Measurements from ENCODE around the gene CALHM2. TPM values are rescaled to one million over a fixed set of nuclear protein-coding genes. Genes with fewer than 3 reads are reported as not detected.

The CALHM2 gene
- total RNA-seq: 10 to 100 TPM in 1 of 2 donors, 1 to 10 TPM in 1; 6.2 to 13.5 TPM
- polyA plus RNA-seq (ENCODE audit: insufficient read length in 2 of 2): 10 to 100 TPM in 1 of 2 donors, 1 to 10 TPM in 1; 9.3 to 11.1 TPM
- long read RNA-seq, donor 1, partial matches to known transcripts: 0 of 3 reads
- long read RNA-seq, donor 1, other reads (novel, unspliced or antisense): 0 of 3 reads
- long read RNA-seq, donor 2, partial matches to known transcripts: 0 of 1 reads
- long read RNA-seq, donor 2, other reads (novel, unspliced or antisense): 0 of 1 reads
- long read RNA-seq, donor 3, partial matches to known transcripts: 0 of 3 reads
- long read RNA-seq, donor 3, other reads (novel, unspliced or antisense): 0 of 3 reads
- long read RNA-seq, donor 4, partial matches to known transcripts: 0 of 3 reads
- long read RNA-seq, donor 4, other reads (novel, unspliced or antisense): 0 of 3 reads

GRCh38 chr10:103451831-103452505, at the start of gene CALHM2:
TSS of gene CALHM2 (minus strand) at chr10:103452370. CDS start at chr10:103449941, 2,429 bp downstream.
- peaks cover 29% of the 10 kb centered on the region for H3K36me3 ChIP-seq (ENCODE audit: control insufficient read depth, insufficient read depth, low read length)
- peak within 1 kb of the TSS; percentile 80 for H3K27ac ChIP-seq (ENCODE audit: low read depth, low read length)
- DNase-seq (ENCODE audit: low read depth in 4 of 6, low spot score in 6 of 6): peak in 5 of 6 donors; percentile 7 to 73 (median 13)
- peaks cover 2% of the 10 kb centered on the region for H3K27me3 ChIP-seq (ENCODE audit: control insufficient read depth, insufficient read depth, low read length)
- H3K4me3 ChIP-seq (ENCODE audit: low read depth, low read length): peak within 1 kb of the TSS; percentile 71
- WGBS (ENCODE audit: insufficient coverage): 3% methylated on average over 28 of the region's 32 CpGs
- H3K9me3 ChIP-seq (ENCODE audit: control insufficient read depth, insufficient read depth, low read length): no peaks in the 10 kb centered on the region
- H3K4me1 ChIP-seq (ENCODE audit: control insufficient read depth, insufficient read depth, low read length): peaks cover 27% of the 10 kb centered on the region

- no peak for DNase-seq (ENCODE audit: low read depth in 4 of 6, low spot score in 6 of 6)
- WGBS (ENCODE audit: insufficient coverage): 93% methylated on average over 3 of the region's 3 CpGs
- H3K27ac ChIP-seq (ENCODE audit: low read depth, low read length): no peak overlapping the region
Measured at GRCh38 chr10:103501186-103501585, 49.0 kb upstream of the CALHM2 start.

GRCh38 chr10:103500481-103500880, 48.3 kb upstream of the CALHM2 start:
- Histone ChIP-seq H3K36me3 (ENCODE audit: control insufficient read depth, insufficient read depth, low read length) (no peaks in the 10 kb centered on the region), H3K4me1 (ENCODE audit: control insufficient read depth, insufficient read depth, low read length) (peaks cover 17% of the 10 kb centered on the region), H3K27ac (ENCODE audit: low read depth, low read length) (no peak overlapping the region), H3K4me3 (ENCODE audit: low read depth, low read length) (no peak overlapping the region), H3K27me3 (ENCODE audit: control insufficient read depth, insufficient read depth, low read length) (peaks cover 2% of the 10 kb centered on the region), H3K9me3 (ENCODE audit: control insufficient read depth, insufficient read depth, low read length) (no peaks in the 10 kb centered on the region)
- WGBS (ENCODE audit: insufficient coverage): 66% methylated on average over 5 of the region's 6 CpGs
- no peak for DNase-seq (ENCODE audit: low read depth in 4 of 6, low spot score in 6 of 6)

More at GRCh38 chr10:103501186-103501585, 49.0 kb upstream of the CALHM2 start:
- H3K9me3 ChIP-seq (ENCODE audit: control insufficient read depth, insufficient read depth, low read length): no peaks in the 10 kb centered on the region
- no peak overlapping the region for H3K4me3 ChIP-seq (ENCODE audit: low read depth, low read length)
- H3K36me3 ChIP-seq (ENCODE audit: control insufficient read depth, insufficient read depth, low read length): no peaks in the 10 kb centered on the region
- H3K4me1 ChIP-seq (ENCODE audit: control insufficient read depth, insufficient read depth, low read length): peaks cover 17% of the 10 kb centered on the region
- H3K27me3 ChIP-seq (ENCODE audit: control insufficient read depth, insufficient read depth, low read length): no peaks in the 10 kb centered on the region

- DNase-seq (ENCODE audit: low read depth in 4 of 6, low spot score in 6 of 6): no peak
- Histone ChIP-seq H3K36me3 (ENCODE audit: control insufficient read depth, insufficient read depth, low read length) (no peaks in the 10 kb centered on the region), H3K27me3 (ENCODE audit: control insufficient read depth, insufficient read depth, low read length) (peaks cover 5% of the 10 kb centered on the region), H3K4me3 (ENCODE audit: low read depth, low read length) (no peak overlapping the region), H3K27ac (ENCODE audit: low read depth, low read length) (no peak overlapping the region), H3K9me3 (ENCODE audit: control insufficient read depth, insufficient read depth, low read length) (no peaks in the 10 kb centered on the region), H3K4me1 (ENCODE audit: control insufficient read depth, insufficient read depth, low read length) (peaks cover 20% of the 10 kb centered on the region)
- 40% methylated on average over 4 of the region's 7 CpGs for WGBS (ENCODE audit: insufficient coverage)
Measured at GRCh38 chr10:103499881-103500280, 47.7 kb upstream of the CALHM2 start.

- no peak for DNase-seq (ENCODE audit: low read depth in 4 of 6, low spot score in 6 of 6)
- peaks cover 27% of the 10 kb centered on the region for H3K4me1 ChIP-seq (ENCODE audit: control insufficient read depth, insufficient read depth, low read length)
- H3K27ac ChIP-seq (ENCODE audit: low read depth, low read length): no peak overlapping the region
- no peaks in the 10 kb centered on the region for H3K9me3 ChIP-seq (ENCODE audit: control insufficient read depth, insufficient read depth, low read length)
- no peak overlapping the region for H3K4me3 ChIP-seq (ENCODE audit: low read depth, low read length)
- 84% methylated on average over 4 of the region's 5 CpGs for WGBS (ENCODE audit: insufficient coverage)
- peaks cover 10% of the 10 kb centered on the region for H3K27me3 ChIP-seq (ENCODE audit: control insufficient read depth, insufficient read depth, low read length)
- H3K36me3 ChIP-seq (ENCODE audit: control insufficient read depth, insufficient read depth, low read length): no peaks in the 10 kb centered on the region
Measured at GRCh38 chr10:103498936-103499638, 46.9 kb upstream of the CALHM2 start.

- Histone ChIP-seq H3K4me1 (ENCODE audit: control insufficient read depth, insufficient read depth, low read length) (peaks cover 20% of the 10 kb centered on the region), H3K36me3 (ENCODE audit: control insufficient read depth, insufficient read depth, low read length) (no peaks in the 10 kb centered on the region), H3K27ac (ENCODE audit: low read depth, low read length) (no peak overlapping the region), H3K4me3 (ENCODE audit: low read depth, low read length) (no peak overlapping the region), H3K9me3 (ENCODE audit: control insufficient read depth, insufficient read depth, low read length) (no peaks in the 10 kb centered on the region), H3K27me3 (ENCODE audit: control insufficient read depth, insufficient read depth, low read length) (peaks cover 17% of the 10 kb centered on the region)
- DNase-seq (ENCODE audit: low read depth in 4 of 6, low spot score in 6 of 6): no peak
- WGBS (ENCODE audit: insufficient coverage): 86% methylated on average over 6 of the region's 8 CpGs
Measured at GRCh38 chr10:103497161-103497915, 45.2 kb upstream of the CALHM2 start.

GRCh38 chr10:103495321-103495720, 43.2 kb upstream of the CALHM2 start:
- H3K36me3 ChIP-seq (ENCODE audit: control insufficient read depth, insufficient read depth, low read length): no peaks in the 10 kb centered on the region
- peaks cover 27% of the 10 kb centered on the region for H3K4me1 ChIP-seq (ENCODE audit: control insufficient read depth, insufficient read depth, low read length)
- no peaks in the 10 kb centered on the region for H3K9me3 ChIP-seq (ENCODE audit: control insufficient read depth, insufficient read depth, low read length)
- WGBS (ENCODE audit: insufficient coverage): 100% methylated on average over 2 of the region's 3 CpGs
- DNase-seq (ENCODE audit: low read depth in 4 of 6, low spot score in 6 of 6): no peak
- H3K27ac ChIP-seq (ENCODE audit: low read depth, low read length): no peak overlapping the region
- H3K27me3 ChIP-seq (ENCODE audit: control insufficient read depth, insufficient read depth, low read length): peaks cover 17% of the 10 kb centered on the region
- H3K4me3 ChIP-seq (ENCODE audit: low read depth, low read length): no peak overlapping the region

- under 1% methylated on average over 79 of the region's 92 CpGs for WGBS (ENCODE audit: insufficient coverage)
- H3K27ac ChIP-seq (ENCODE audit: low read depth, low read length): peak overlapping the region; percentile 40
Measured at GRCh38 chr10:103493916-103494877, 42.0 kb upstream of the CALHM2 start.

More at GRCh38 chr10:103493916-103494877, 42.0 kb upstream of the CALHM2 start:
- peak in 2 of 6 donors; percentile 54 to 65 for DNase-seq (ENCODE audit: low read depth in 4 of 6, low spot score in 6 of 6)
- Histone ChIP-seq H3K4me3 (ENCODE audit: low read depth, low read length) (peak overlapping the region; percentile 57), H3K27me3 (ENCODE audit: control insufficient read depth, insufficient read depth, low read length) (peaks cover 17% of the 10 kb centered on the region), H3K4me1 (ENCODE audit: control insufficient read depth, insufficient read depth, low read length) (peaks cover 27% of the 10 kb centered on the region), H3K36me3 (ENCODE audit: control insufficient read depth, insufficient read depth, low read length) (no peaks in the 10 kb centered on the region), H3K9me3 (ENCODE audit: control insufficient read depth, insufficient read depth, low read length) (no peaks in the 10 kb centered on the region)
